ENCODE results near the gene UGT1A8.
"Not testable (repeated sequence)": the region's sequence is repeated elsewhere in the genome, so short reads cannot be mapped to it uniquely, and the experiment has no call there.

UGT1A8 gene

DNA sequence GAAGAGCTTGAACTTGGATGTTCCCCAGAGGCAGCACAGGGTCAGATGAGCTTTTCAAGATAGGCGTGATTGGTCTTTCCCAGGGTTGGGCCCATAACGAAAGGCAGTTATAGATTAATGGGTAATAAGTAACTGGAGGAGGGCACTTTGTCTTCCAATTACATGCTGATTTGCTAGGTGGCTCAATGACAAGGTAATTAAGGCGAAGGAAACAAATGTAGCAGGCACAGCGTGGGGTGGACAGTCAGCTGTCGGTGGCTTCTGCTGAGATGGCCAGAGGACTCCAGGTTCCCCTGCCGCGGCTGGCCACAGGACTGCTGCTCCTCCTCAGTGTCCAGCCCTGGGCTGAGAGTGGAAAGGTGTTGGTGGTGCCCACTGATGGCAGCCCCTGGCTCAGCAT is 101.1 kb downstream of the UGT1A8 start, which contains the start of gene UGT1A4:
UGT1A4 (plus strand) TSS at position 185 of the 400 bp plus-strand sequence; CDS start at position 270, 85 bp downstream.
- DNase-seq (ENCODE audit: low spot score), result no peak

DNA sequence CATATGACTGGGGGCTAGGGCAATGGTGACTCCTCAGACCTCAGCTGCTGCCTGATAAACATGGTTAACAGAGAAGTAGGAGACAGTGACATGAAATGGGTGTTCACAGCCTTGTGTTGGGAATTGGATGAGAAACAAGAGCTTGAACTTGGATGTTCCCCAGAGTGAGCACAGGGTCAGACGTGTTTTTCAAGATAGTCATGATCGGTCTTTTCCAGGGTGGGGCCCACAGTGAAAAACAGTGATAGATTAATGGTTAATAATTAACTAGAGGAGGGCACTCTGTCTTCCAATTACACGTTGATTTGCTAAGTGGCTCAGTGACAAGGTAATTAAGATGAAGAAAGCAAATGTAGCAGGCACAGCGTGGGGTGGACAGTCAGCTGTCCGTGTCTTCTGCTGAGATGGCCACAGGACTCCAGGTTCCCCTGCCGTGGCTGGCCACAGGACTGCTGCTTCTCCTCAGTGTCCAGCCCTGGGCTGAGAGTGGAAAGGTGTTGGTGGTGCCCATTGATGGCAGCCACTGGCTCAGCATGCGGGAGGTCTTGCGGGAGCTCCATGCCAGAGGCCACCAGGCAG is 111.4 kb downstream of the UGT1A8 start, which contains the start of gene UGT1A3:
UGT1A3 (plus strand) TSS at position 320 of the 579 bp plus-strand sequence; CDS start at position 405, 85 bp downstream.
- no peak for DNase-seq (ENCODE audit: low spot score)

DNA sequence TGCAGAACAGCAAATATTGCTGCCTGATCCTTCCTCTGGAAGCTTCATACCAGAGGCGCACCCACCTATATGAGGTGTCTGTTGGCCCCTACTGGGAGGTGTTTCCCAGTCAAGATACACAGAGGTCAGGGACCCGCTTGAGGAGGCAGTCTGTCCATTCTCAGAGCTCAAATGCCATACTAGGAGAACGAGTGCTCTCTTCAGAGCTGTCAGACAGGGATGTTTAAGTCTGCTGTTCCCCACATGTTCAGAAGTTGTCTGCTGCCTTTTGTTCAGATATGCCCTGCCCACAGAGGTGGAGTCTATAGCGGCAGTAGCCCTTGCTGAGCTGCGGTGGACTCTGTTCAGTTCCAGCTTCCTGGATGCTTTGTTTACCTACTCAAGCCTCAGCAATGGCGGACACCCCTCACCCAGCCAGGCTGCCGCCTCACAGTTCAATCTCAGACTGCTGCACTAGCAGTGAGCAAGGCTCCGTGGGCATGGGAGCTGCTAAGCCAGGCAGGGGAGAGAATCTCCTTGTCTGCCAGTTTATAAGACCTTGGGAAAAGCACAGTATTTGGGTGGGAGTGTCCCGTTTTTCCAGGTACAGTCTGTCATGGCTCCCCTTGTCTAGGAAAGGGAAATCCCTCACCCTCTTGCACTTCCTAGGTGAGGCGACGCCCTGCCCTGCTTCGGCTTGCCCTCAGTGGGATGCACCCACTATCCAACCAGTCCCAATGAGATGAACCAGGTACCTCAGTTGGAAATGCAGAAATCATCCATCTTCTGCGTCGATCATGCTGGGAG is 119.6 kb downstream of the UGT1A8 start:
- not testable (repeated sequence) for DNase-seq (ENCODE audit: low spot score)

DNA sequence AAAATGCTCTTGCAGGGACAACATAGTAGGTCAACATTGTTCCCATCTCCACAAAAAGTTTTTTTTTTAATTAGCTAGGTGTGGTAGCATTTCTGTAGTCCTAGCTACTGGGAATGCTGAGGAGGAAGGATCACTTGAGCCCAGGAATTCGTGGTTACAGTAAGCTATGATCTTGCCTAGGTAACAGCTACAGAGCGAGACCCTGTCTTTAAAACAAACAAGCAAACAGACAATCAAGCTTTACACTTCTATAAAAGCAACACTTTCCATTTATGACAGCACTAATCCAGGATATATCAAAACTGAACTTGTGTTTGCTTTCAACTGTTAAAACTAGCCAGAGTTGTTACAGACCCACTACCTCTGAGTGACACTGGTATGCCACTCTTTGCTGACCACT is 123.4 kb downstream of the UGT1A8 start:
- no peak for DNase-seq (ENCODE audit: low spot score)

DNA sequence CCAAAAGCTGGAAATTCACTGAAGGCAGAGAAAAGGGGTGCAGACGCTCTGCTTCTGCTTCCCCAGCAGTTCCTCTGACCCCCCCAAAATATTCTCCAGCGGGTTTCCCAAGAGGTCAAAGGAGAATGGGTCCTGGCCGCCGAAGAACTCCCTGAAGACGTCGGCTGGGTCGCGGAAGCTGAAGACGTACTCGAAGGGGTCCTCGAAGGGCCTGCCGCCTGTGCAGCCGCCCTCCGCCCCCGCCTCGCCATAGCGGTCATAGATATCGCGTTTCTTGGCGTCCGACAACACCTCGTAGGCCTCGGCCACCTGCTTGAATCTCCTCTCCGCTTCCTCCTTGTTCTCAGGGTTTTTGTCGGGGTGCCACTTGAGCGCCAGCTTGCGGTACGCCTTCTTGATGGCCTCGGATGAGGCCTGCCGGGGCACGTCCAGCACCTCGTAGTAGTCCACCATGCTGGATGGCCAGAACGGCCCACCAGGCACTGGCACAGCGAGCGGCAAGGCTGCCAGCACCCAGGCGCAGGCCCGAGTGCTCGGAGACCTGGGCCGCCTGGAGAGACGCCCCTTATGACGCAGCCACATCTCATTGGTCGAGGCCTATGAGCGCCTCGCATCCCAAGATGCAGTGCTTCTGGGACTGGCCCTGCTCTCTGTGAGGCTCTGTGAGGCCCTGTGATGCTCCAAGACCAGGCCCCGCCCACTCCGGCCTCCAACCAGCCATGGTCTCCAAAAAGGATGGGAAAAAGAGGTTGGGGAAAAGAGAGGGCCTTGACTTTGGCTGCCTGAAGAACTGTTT is 126.2 kb downstream of the UGT1A8 start:
- no peak for DNase-seq (ENCODE audit: low spot score)

DNA sequence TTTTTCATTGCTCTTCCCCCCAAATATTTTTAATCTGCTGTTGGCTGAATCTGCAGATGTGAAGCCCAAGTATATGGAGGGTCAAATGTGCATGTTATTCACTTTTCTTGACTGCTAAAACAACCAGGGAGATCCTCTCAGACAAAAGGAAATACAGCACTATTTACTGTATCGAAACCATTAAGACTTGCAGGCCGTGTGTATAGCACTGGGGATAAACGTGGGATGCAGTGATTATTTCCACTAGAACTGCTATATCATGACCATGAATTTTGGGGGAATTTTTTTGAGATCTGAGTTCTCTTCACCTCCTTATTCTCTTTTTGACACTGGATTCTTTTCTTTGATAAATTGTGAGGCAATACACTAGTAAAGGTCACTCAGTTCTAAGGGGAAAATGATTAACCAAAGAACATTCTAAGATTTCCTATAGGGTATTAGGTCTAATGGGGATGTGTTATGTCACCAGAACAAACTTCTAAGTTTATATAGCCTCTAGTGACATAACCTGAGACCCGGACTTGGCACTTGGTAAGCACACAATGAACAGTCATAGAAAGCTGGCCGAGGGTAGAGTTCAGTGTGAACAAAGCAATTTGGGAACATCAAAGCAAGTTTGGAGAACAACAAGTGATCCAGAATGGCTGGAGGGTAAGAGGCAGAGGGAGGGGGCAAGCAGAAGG is 127.8 kb downstream of the UGT1A8 start:
- no peak for DNase-seq (ENCODE audit: low spot score)

DNA sequence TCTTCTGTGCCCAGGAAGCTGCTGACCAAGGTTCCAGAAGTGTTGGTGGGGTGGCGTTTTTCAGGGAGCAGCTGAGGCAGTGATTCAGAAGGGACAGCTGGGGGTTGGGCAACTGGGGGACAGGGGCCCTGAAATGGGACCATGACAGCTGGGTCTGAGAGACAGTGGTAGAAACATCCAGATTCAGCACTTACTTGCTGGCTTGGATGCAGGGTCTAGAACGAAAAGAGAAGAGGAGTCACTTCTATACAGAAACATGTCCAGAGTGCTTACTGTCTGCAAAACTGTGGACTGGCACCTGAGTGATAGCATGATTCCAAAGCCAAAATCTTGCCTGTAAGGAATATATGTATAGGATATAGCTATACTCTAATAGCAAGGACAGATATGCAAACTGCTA is 128.4 kb downstream of the UGT1A8 start:
- DNase-seq (ENCODE audit: low spot score), result not testable (repeated sequence)

DNA sequence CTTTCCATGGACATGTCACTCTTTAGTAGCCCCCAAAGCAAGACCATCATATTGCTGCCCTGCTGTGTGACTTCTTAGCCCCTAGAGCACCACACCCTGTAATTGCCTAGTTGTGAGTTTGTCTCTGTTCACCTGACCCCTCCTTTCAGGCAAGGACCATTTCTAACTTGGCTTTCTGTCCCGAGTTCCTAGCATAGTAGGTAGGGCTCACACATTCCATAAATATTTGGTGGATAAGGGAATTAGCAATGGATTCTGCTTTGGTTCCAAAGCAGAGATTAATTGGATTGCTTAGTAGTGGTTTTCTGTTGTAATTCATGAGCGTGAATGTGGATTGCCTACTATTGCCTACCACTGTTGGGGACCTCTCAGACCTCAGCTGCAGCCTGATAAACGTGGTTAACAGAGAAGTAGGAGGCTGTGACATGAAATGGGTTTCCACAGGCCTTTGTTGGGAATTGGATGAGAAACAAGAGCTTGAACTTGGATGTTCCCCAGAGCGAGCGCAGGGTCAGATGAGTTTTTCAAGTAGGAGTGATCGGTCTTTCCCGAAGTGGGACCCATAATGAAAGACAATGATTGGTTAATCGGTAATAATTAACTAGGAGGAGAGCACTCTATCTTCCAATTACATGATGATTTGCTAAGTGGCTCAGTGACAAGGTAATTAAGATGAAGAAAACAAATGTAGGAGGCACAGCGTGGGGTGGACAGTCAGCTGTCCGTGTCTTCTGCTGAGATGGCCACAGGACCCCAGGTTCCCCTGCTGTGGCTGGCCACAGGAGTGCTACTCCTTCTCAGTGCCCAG is 129.2 kb downstream of the UGT1A8 start:
- no peak for DNase-seq (ENCODE audit: low spot score)

DNA sequence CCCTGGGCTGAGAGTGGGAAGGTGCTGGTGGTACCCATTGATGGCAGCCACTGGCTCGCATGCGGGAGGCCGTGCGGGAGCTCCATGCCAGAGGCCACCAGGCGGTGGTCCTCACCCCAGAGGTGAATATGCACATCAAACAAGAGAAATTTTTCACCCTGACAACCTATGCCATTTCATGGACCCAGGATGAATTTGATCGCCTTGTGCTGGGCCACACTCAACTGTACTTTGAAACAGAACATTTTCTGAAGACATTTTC is 129.8 kb downstream of the UGT1A8 start:
- no peak for DNase-seq (ENCODE audit: low spot score)

DNA sequence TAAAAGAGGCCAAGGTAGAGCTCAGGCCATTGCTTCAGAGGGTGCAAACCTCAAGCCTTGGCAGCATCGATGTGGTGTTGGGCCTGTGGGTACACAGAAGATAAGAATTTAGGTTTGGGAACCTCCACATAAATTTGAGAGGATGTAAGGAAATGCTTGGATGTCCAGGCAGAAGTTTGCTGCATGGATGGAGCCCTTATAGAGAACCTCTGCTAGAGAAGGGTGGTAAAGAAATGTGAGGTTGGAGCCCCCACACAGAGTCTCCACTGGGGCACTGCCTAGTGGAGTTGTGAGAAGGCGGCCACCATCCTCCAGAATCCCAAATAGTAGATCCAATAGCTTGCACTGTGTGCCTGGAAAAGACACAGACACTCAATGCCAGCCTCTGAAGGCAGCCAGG is 133.3 kb downstream of the UGT1A8 start:
- not testable (repeated sequence) for DNase-seq (ENCODE audit: low spot score)

DNA sequence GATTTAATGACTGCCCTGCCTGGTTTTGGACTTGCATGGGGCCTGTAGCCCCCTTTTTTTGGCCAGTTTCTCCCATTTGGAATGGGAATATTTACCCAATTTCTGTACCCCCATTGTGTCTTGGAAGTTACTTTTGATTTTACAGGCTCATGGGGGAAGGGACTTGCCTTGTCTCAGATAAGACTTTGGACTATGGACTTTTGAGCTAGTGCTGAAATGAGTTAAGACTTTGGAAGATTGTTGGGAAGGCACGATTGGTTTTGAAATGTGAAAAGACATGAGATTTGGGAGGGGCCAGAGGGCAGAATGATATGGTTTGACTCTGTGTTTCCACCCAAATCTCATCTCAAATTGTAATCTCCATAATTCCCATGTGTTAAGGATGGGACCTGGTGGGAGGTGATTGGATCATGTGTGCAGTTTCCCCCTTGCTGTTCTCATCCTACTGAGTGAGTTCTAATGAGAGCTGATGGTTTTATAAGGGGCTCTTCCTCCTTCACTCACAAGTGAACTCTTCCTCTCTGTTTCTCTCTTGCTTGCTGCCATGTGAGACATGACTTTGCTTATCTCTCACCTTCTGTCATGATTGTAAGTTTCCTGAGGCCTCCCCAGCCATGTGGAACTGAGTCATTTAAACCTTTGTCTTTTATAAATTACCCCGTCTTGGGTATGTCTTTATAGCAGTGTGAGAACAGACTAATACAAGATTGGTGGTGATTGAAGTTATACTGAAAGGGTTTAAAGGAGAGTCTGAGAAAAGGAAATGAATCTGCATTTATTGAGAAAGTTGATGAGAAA is 134.0 kb downstream of the UGT1A8 start:
- not testable (repeated sequence) for DNase-seq (ENCODE audit: low spot score)

DNA sequence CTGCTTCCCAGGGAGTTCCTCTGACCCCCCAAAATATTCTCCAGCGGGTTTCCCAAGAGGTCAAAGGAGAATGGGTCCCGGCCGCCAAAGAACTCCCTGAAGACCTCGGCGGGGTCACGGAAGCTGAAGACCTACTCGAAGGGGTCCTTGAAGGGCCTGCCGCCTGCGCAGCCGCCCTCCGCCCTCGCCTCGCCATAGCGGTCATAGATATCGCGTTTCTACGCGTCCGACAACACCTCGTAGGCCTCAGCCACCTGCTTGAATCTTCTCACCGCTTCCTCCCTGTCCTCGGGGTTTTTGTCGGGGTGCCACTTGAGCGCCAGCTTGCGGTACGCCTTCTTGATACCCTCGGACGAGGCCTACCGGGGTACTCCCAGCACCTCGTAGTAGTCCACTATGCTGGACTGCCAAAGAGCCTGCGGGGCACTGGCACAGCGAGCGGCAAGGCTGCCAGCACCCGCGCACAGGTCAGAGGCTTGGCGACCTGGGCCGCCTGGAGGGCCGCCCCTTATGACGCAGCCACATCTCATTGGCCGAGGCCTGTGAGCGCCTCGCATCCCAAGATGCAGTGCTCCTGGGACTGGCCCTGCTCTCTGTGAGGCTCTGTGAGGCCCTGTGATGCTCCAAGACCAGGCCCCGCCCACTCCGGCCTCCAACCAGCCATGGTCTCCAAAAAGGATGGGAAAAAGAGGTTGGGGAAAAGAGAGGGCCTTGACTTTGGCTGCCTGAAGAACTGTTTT is 137.6 kb downstream of the UGT1A8 start:
- DNase-seq (ENCODE audit: low spot score), result no peak

DNA sequence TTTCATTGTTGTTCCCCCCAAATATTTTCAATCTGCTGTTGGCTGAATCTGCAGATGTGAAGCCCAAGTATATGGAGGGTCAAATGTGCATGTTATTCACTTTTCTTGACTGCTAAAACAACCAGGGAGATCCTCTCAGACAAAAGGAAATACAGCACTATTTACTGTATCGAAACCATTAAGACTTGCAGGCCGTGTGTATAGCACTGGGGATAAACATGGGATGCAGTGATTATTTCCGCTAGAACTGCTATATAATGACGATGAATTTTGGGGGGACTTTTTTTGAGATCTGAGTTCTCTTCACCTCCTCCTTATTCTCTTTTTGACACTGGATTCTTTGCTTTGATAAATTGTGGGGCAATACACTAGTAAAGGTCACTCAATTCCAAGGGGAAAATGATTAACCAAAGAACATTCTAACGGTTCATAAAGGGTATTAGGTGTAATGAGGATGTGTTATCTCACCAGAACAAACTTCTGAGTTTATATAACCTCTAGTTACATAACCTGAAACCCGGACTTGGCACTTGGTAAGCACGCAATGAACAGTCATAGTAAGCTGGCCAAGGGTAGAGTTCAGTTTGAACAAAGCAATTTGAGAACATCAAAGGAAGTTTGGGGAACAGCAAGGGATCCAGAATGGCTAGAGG is 139.1 kb downstream of the UGT1A8 start:
- DNase-seq (ENCODE audit: low spot score), result no peak

DNA sequence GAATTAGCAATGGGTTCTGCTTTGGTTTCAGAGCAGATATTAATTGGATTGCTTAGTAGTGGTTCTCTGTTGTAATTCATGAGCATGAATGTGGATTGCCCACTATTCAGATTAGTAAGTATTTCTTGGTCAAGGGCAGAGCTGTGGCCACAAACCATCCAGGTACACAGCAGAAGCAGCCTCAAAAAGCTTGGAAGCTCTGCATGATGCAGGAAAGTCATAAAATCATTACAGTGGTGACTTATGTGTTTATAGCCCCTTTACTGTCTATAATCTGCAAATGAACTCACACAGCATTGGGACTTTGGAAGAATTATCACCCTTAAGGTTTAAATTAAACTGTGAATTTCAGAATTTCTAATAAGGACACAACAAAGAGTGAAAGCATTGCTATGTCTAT is 140.7 kb downstream of the UGT1A8 start:
- no peak for DNase-seq (ENCODE audit: low spot score)

DNA sequence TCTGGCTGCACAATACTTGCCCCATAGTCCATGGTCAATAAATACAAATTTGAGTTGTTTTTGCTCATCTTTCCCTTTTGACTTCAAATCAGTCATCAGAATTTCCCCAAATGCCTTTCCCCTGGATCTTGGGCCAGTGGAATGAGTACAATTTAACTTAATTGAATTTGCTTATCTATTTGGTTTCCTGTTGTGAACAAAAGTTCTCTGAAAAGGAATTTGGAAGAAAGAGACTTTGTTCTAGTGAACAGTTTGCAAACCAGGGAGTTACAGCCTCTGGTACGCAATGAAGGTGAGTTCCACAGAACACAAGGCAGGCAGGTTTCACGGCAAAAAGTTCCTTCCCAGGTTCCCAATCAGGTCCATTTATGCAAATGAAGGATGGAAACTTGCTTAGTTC is 141.4 kb downstream of the UGT1A8 start:
- DNase-seq (ENCODE audit: low spot score), result no peak

DNA sequence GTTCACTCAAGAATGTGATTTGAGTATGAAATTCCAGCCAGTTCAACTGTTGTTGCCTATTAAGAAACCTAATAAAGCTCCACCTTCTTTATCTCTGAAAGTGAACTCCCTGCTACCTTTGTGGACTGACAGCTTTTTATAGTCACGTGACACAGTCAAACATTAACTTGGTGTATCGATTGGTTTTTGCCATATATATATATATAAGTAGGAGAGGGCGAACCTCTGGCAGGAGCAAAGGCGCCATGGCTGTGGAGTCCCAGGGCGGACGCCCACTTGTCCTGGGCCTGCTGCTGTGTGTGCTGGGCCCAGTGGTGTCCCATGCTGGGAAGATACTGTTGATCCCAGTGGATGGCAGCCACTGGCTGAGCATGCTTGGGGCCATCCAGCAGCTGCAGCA is 142.6 kb downstream of the UGT1A8 start, which contains the start of gene UGT1A1:
UGT1A1 (plus strand) TSS at position 228 of the 400 bp plus-strand sequence; CDS start at position 246, 18 bp downstream.
- no peak for DNase-seq (ENCODE audit: low spot score)

DNA sequence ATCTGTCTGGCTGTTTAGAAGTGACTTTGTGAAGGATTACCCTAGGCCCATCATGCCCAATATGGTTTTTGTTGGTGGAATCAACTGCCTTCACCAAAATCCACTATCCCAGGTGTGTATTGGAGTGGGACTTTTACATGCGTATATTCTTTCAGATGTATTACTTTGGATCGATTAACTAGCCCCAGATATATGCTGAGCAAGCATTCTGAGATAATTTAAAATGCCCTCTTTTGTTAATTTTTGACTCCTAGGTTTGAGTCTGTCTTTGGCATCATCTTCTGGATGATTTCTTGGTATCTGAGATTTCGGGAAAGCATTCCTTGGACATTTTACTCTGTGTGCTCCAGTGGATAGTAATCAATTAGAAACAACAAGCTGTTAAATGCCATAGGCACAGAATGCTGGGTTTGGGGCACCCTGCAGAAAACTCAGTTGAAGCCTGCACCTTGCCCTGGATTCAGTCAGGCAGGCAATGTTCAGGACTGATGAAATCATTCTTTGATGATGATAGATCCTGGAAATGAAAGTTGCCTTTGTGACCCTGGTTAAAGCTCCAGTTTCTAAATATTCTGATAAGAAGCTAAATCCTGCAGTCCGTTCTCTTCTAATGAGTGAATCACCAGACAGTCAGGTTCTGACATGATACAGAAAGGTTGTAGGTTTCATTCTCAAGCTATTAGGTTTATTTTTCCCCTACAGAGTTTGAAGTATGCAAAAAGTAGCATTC is 143.8 kb downstream of the UGT1A8 start:
- no peak for DNase-seq (ENCODE audit: low spot score)

DNA sequence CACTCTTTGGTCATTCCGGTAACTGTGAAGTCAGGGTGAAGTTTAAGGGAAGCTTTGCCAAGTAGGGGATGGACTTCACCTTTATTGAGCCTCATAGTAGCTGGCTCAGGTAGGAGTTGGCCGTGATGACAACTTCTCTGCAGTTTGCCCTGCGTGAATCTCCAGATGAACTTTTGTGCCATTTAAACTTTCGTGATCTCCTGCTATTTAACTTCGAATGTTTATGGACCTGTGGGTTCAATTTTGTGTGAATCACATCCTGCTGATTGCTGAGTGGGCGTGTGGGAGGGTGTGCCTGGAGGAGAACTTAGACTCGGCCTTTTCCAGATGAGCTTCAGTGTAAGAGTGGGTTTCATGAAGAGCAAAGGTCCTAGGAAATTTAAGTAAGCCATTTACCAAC is 146.8 kb downstream of the UGT1A8 start:
- peak; percentile 35 for DNase-seq (ENCODE audit: low spot score)

DNA sequence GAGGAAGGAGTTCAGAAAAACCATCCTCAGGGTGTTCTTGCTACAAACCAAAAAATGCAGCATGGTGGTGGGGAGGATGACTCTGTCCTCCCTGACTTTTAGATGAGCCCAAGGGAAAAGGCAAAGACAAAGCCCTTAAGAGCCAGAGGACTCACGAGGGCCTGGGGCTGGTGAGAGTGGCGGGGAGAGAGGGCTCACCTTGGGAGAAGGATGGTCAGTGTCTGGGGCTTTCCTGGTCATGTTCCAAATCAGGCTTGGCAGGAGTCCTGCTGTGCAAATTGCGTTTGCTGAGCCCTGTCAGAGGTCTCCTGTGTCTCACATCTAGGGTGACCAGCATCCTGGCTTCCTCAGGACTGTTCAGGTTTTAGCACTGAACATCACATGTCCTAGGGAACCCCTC is 147.3 kb downstream of the UGT1A8 start:
- DNase-seq (ENCODE audit: low spot score), result no peak
